Fibroblast of lung (primary cell): ENCODE data around the gene HP1BP3. TPM values are rescaled to one million over a fixed set of nuclear protein-coding genes. Genes with fewer than 3 reads are reported as not detected.

Experiments
- DNase-seq, 2 donors: peaks; one replicate each; pipeline versions ENCODE4 v3.0.0 to v3.0.0-alpha.2; 2010; ENCODE audit warnings: low read depth in 2 of 2
- H2AFZ ChIP-seq: 2 replicates; pipeline ENCODE4 v1.5.1; 2012; ENCODE audit warnings: low read length, control low read depth, inconsistent platforms
- H3K27ac ChIP-seq: 2 replicates; pipeline ENCODE4 v1.5.1; 2011; ENCODE audit warnings: low read length, control low read depth; ENCODE audit not compliant: insufficient read depth
- H3K27me3 ChIP-seq: 2 replicates; pipeline ENCODE4 v1.5.1; 2011; ENCODE audit warnings: mild to moderate bottlenecking, low read length; ENCODE audit not compliant: control insufficient read depth, insufficient read depth
- H3K36me3 ChIP-seq: 2 replicates; pipeline ENCODE4 v1.5.1; 2011; ENCODE audit warnings: low read length; ENCODE audit not compliant: control insufficient read depth, insufficient read depth
- H3K4me1 ChIP-seq: 2 replicates; pipeline ENCODE4 v1.5.1; 2011; ENCODE audit warnings: low read length; ENCODE audit not compliant: control insufficient read depth, insufficient read depth; ENCODE audit errors: extremely low read depth
- H3K4me2 ChIP-seq: 2 replicates; pipeline ENCODE4 v1.5.1; 2011; ENCODE audit warnings: low read length, control low read depth; ENCODE audit not compliant: insufficient read depth; ENCODE audit errors: extremely low read depth
- H3K4me3 ChIP-seq, 4 experiments: fragments of 200-600 bp in 1 of 4; sonication (generic) in 1 of 4; replicated peaks in 1 of 4; 2 replicates each; pipeline ENCODE4 v1.5.1; 2011 to 2016; ENCODE audit warnings: low read length in 4 of 4, low read depth in 3 of 4, mild to moderate bottlenecking in 3 of 4, control low read depth in 2 of 4, inconsistent platforms in 1 of 4, mixed read lengths in 1 of 4; ENCODE audit not compliant: insufficient read depth in 1 of 4; ENCODE audit errors: control extremely low read depth in 1 of 4
- H3K79me2 ChIP-seq: 2 replicates; pipeline ENCODE4 v1.5.1; 2012; ENCODE audit warnings: mild to moderate bottlenecking, low read length, inconsistent platforms; ENCODE audit not compliant: control insufficient read depth, insufficient read depth
- H3K9ac ChIP-seq: 2 replicates; pipeline ENCODE4 v1.5.1; 2011; ENCODE audit warnings: mild to moderate bottlenecking, low read length, control low read depth; ENCODE audit not compliant: insufficient read depth
- H3K9me3 ChIP-seq: 2 replicates; pipeline ENCODE4 v1.5.1; 2012; ENCODE audit warnings: low read depth, low read length; ENCODE audit not compliant: control insufficient read depth, insufficient read depth
- H4K20me1 ChIP-seq: 2 replicates; pipeline ENCODE4 v1.5.1; 2011; ENCODE audit warnings: low read length; ENCODE audit not compliant: control insufficient read depth, insufficient read depth; ENCODE audit errors: extremely low read depth
- CTCF ChIP-seq, 2 donors: IDR thresholded peaks in 1 of 2; conservative IDR thresholded peaks in 1 of 2; 1 replicate in 1 of 2; 2 replicates in 1 of 2; pipeline ENCODE4 v1.5.1; 2011 to 2012; ENCODE audit warnings: low read length in 2 of 2, control low read depth in 1 of 2, inconsistent platforms in 1 of 2, low read depth in 1 of 2, mild to moderate bottlenecking in 1 of 2
- EZH2 ChIP-seq: IDR thresholded peaks from 2 replicates; pipeline ENCODE4 v1.5.1; 2012; ENCODE audit warnings: low read length, control low read depth, mild to moderate bottlenecking; ENCODE audit errors: missing control alignments
- polyA plus RNA-seq, 2 donors: library from polyadenylated mRNA; depleted of rRNA in 1 of 2; stranded (reverse) in 1 of 2; unstranded in 1 of 2; fragments of >200 nt; gene quantifications; 2 replicates each; pipeline ENCODE4 v1.2.1, GENCODE V29; 2011 to 2012; ENCODE audit warnings: missing spikeins in 1 of 2
- total RNA-seq: library from RNA; depleted of rRNA; stranded (reverse); fragments of >200 nt; gene quantifications from 2 replicates; pipeline ENCODE4 v1.2.1, GENCODE V29; 2014

Gene HP1BP3
- total and polyA plus RNA-seq, 2 donors (not counting 1 experiment from before 2014, with no cell fraction given) = 201 to 255 TPM

- TF ChIP-seq EZH2 (no peak), CTCF (conservative IDR thresholded peaks at IDR 0.05 in 1 of 2, IDR thresholded peaks at IDR 0.05 in 1 of 2; ENCODE audit: low read depth in 1 of 2, low read length in 2 of 2) (no peak)
- DNase-seq = no peak
- Histone ChIP-seq H3K4me2 (no peak overlapping the region), H3K9me3 (no peaks in the 10 kb centered on the region), H4K20me1 (no peaks in the 10 kb centered on the region), H3K9ac (no peak overlapping the region), H3K27ac (no peak overlapping the region), H2AFZ (no peak overlapping the region), H3K4me1 (peaks cover 2% of the 10 kb centered on the region), H3K36me3 (no peaks in the 10 kb centered on the region), H3K4me3 (no peak overlapping the region), H3K27me3 (no peaks in the 10 kb centered on the region), H3K79me2 (no peaks in the 10 kb centered on the region)
Observed at GRCh38 chr1:20713440-20713839, 73.7 kb downstream of the HP1BP3 start.

GRCh38 chr1:20712215-20712577, 74.9 kb downstream of the HP1BP3 start:
- H3K9ac ChIP-seq = no peak overlapping the region
- DNase-seq = no peak
- TF ChIP-seq EZH2 (no peak), CTCF (conservative IDR thresholded peaks at IDR 0.05 in 1 of 2, IDR thresholded peaks at IDR 0.05 in 1 of 2; ENCODE audit: low read depth in 1 of 2, low read length in 2 of 2) (no peak)
- H3K9me3 ChIP-seq = no peaks in the 10 kb centered on the region
- H4K20me1 ChIP-seq = no peaks in the 10 kb centered on the region
- H3K4me3 ChIP-seq = no peak overlapping the region
- H3K27me3 ChIP-seq = no peaks in the 10 kb centered on the region
- H3K4me1 ChIP-seq = no peaks in the 10 kb centered on the region
- H3K4me2 ChIP-seq = no peak overlapping the region
- no peak overlapping the region for H3K27ac ChIP-seq
- H2AFZ ChIP-seq = no peak overlapping the region
- H3K36me3 ChIP-seq = no peaks in the 10 kb centered on the region
- H3K79me2 ChIP-seq = no peaks in the 10 kb centered on the region

GRCh38 chr1:20711285-20712214, 75.6 kb downstream of the HP1BP3 start:
- Histone ChIP-seq H3K27ac (no peak overlapping the region), H3K4me2 (no peak overlapping the region), H3K79me2 (no peaks in the 10 kb centered on the region), H3K36me3 (no peaks in the 10 kb centered on the region), H3K9me3 (no peaks in the 10 kb centered on the region), H4K20me1 (no peaks in the 10 kb centered on the region), H2AFZ (no peak overlapping the region), H3K4me3 (no peak overlapping the region), H3K27me3 (no peaks in the 10 kb centered on the region), H3K9ac (no peak overlapping the region), H3K4me1 (no peaks in the 10 kb centered on the region)
- TF ChIP-seq CTCF (conservative IDR thresholded peaks at IDR 0.05 in 1 of 2, IDR thresholded peaks at IDR 0.05 in 1 of 2; ENCODE audit: low read depth in 1 of 2, low read length in 2 of 2) (peak in 1 of 2 donors; percentile 4), EZH2 (no peak)
- no peak for DNase-seq
